ENCODE data around the gene RNMT.
"Not testable (repeated sequence)": the region's sequence is repeated elsewhere in the genome, so short reads cannot be mapped to it uniquely, and the experiment has no call there.

The RNMT gene

GRCh38 chr18:13684546-13684945, 41.9 kb upstream of the RNMT start:
- Histone ChIP-seq H2AFZ (ENCODE audit: low read depth, low read length) (no peak overlapping the region), H3K4me1 (ENCODE audit: low read length) (no peaks in the 10 kb centered on the region), H3K36me3 (replicated peaks; ENCODE audit: low read depth, low read length) (peaks cover 4% of the 10 kb centered on the region), H3K4me2 (ENCODE audit: low read length) (no peak overlapping the region), H3K9ac (ENCODE audit: low read length) (no peak overlapping the region), H4K20me1 (ENCODE audit: insufficient read depth, low read length) (peaks cover 89% of the 10 kb centered on the region), H3K27ac (ENCODE audit: low read length) (no peak overlapping the region), H3K79me2 (ENCODE audit: low read length) (peaks cover 74% of the 10 kb centered on the region), H3K9me3 (ENCODE audit: insufficient read depth, low read length) (no peaks in the 10 kb centered on the region), H3K4me3 (ENCODE audit: low read length) (no peak overlapping the region), H3K27me3 (ENCODE audit: low read depth, low read length) (no peaks in the 10 kb centered on the region)
- no peak for TF ChIP-seq CTCF (IDR thresholded peaks at IDR 0.05; ENCODE audit: low read depth, low read length)

GRCh38 chr18:13688191-13689136, 38.0 kb upstream of the RNMT start:
- no peak overlapping the region for H2AFZ ChIP-seq (ENCODE audit: low read depth, low read length)
- no peak overlapping the region for H3K27ac ChIP-seq (ENCODE audit: low read length)
- H3K9me3 ChIP-seq (ENCODE audit: insufficient read depth, low read length), result no peaks in the 10 kb centered on the region
- no peak for TF ChIP-seq CTCF (IDR thresholded peaks at IDR 0.05; ENCODE audit: low read depth, low read length)
- TF ChIP-seq EZH2phosphoT487 (IDR thresholded peaks at IDR 0.05; ENCODE audit: low read depth), result no peak
- no peaks in the 10 kb centered on the region for H3K27me3 ChIP-seq (ENCODE audit: low read depth, low read length)
- no peaks in the 10 kb centered on the region for H3K36me3 ChIP-seq (replicated peaks; ENCODE audit: low read depth, low read length)
- H3K4me2 ChIP-seq (ENCODE audit: low read length), result no peak overlapping the region
- peaks cover 74% of the 10 kb centered on the region for H3K79me2 ChIP-seq (ENCODE audit: low read length)
- no peak overlapping the region for H3K4me3 ChIP-seq (ENCODE audit: low read length)
- H3K4me1 ChIP-seq (ENCODE audit: low read length), result no peaks in the 10 kb centered on the region
- no peak overlapping the region for H3K9ac ChIP-seq (ENCODE audit: low read length)
- peaks cover 65% of the 10 kb centered on the region for H4K20me1 ChIP-seq (ENCODE audit: insufficient read depth, low read length)

GRCh38 chr18:13690060-13690459, 36.4 kb upstream of the RNMT start:
- not testable (repeated sequence) for H2AFZ ChIP-seq (ENCODE audit: low read depth, low read length); H3K9ac ChIP-seq (ENCODE audit: low read length); H3K4me2 ChIP-seq (ENCODE audit: low read length); H3K27me3 ChIP-seq (ENCODE audit: low read depth, low read length); H3K27ac ChIP-seq (ENCODE audit: low read length); H3K36me3 ChIP-seq (replicated peaks; ENCODE audit: low read depth, low read length); H3K4me3 ChIP-seq (ENCODE audit: low read length); H3K9me3 ChIP-seq (ENCODE audit: insufficient read depth, low read length); H3K4me1 ChIP-seq (ENCODE audit: low read length)
- H4K20me1 ChIP-seq (ENCODE audit: insufficient read depth, low read length), result peaks cover 52% of the 10 kb centered on the region
- H3K79me2 ChIP-seq (ENCODE audit: low read length), result peaks cover 62% of the 10 kb centered on the region

GRCh38 chr18:13695337-13695736, 31.1 kb upstream of the RNMT start:
- H3K9me3 ChIP-seq (ENCODE audit: insufficient read depth, low read length); H3K4me3 ChIP-seq (ENCODE audit: low read length); H3K4me2 ChIP-seq (ENCODE audit: low read length); H3K4me1 ChIP-seq (ENCODE audit: low read length); H2AFZ ChIP-seq (ENCODE audit: low read depth, low read length); H3K27ac ChIP-seq (ENCODE audit: low read length); H3K27me3 ChIP-seq (ENCODE audit: low read depth, low read length); H3K9ac ChIP-seq (ENCODE audit: low read length): not testable (repeated sequence)
- H4K20me1 ChIP-seq (ENCODE audit: insufficient read depth, low read length), result peaks cover 23% of the 10 kb centered on the region
- peaks cover 55% of the 10 kb centered on the region for H3K79me2 ChIP-seq (ENCODE audit: low read length)
- peaks cover 17% of the 10 kb centered on the region for H3K36me3 ChIP-seq (replicated peaks; ENCODE audit: low read depth, low read length)

GRCh38 chr18:13696961-13697360, 29.5 kb upstream of the RNMT start:
- H3K36me3 ChIP-seq (replicated peaks; ENCODE audit: low read depth, low read length), result peaks cover 30% of the 10 kb centered on the region
- peaks cover 62% of the 10 kb centered on the region for H3K79me2 ChIP-seq (ENCODE audit: low read length)

More at GRCh38 chr18:13696961-13697360, 29.5 kb upstream of the RNMT start:
- H2AFZ ChIP-seq (ENCODE audit: low read depth, low read length), result no peak overlapping the region
- H3K27me3 ChIP-seq (ENCODE audit: low read depth, low read length), result no peaks in the 10 kb centered on the region
- no peak overlapping the region for H3K9ac ChIP-seq (ENCODE audit: low read length)
- peaks cover 23% of the 10 kb centered on the region for H4K20me1 ChIP-seq (ENCODE audit: insufficient read depth, low read length)
- H3K4me2 ChIP-seq (ENCODE audit: low read length), result no peak overlapping the region
- H3K27ac ChIP-seq (ENCODE audit: low read length), result no peak overlapping the region
- TF ChIP-seq EZH2phosphoT487 (IDR thresholded peaks at IDR 0.05; ENCODE audit: low read depth), result no peak
- TF ChIP-seq CTCF (IDR thresholded peaks at IDR 0.05; ENCODE audit: low read depth, low read length), result no peak
- H3K4me1 ChIP-seq (ENCODE audit: low read length), result peaks cover 7% of the 10 kb centered on the region; the same call in 1 of the 2 replicates
- H3K4me3 ChIP-seq (ENCODE audit: low read length), result no peak overlapping the region
- H3K9me3 ChIP-seq (ENCODE audit: insufficient read depth, low read length), result peaks cover 5% of the 10 kb centered on the region; the same call in 1 of the 2 replicates
